GM06990 (cell line): ENCODE results near the gene MCF2L.

ENCODE experiments used
- DNase-seq: peaks from one replicate; pipeline ENCODE4 v3.0.0-alpha.2; 2011; ENCODE audit not compliant: insufficient read length; ENCODE audit errors: extremely low read depth
- H3K27me3 ChIP-seq: replicated peaks from 2 replicates; pipeline ENCODE4 v1.6.0; 2011; ENCODE audit warnings: low read length; ENCODE audit not compliant: control insufficient read depth, insufficient read depth
- H3K36me3 ChIP-seq: 2 replicates; pipeline ENCODE4 v1.5.1; 2011; ENCODE audit warnings: low read length; ENCODE audit not compliant: control insufficient read depth, insufficient read depth
- H3K4me3 ChIP-seq: replicated peaks from 2 replicates; pipeline ENCODE4 v1.5.1; 2011; ENCODE audit warnings: low read depth, mild to moderate bottlenecking, control low read depth, low read length
- CTCF ChIP-seq: IDR thresholded peaks from 2 replicates; pipeline ENCODE4 v1.5.1; 2011; ENCODE audit warnings: low read length, control low read depth, mild to moderate bottlenecking, inconsistent platforms; ENCODE audit not compliant: insufficient read depth, poor library complexity, severe bottlenecking

MCF2L gene

GRCh38 chr13:112985803-112986408, 16.9 kb downstream of the MCF2L start:
- H3K36me3 ChIP-seq = no peaks in the 10 kb centered on the region
- TF ChIP-seq CTCF = no peak
- H3K4me3 ChIP-seq = no peak overlapping the region
- no peaks in the 10 kb centered on the region for H3K27me3 ChIP-seq
- DNase-seq = no peak

- TF ChIP-seq CTCF = no peak
- no peaks in the 10 kb centered on the region for H3K36me3 ChIP-seq
- DNase-seq = no peak
- no peaks in the 10 kb centered on the region for H3K27me3 ChIP-seq
- no peak overlapping the region for H3K4me3 ChIP-seq
These were observed 17.5 kb downstream of the MCF2L start for GRCh38 chr13:112986470-112986869.

- TF ChIP-seq CTCF = no peak
- H3K36me3 ChIP-seq = no peaks in the 10 kb centered on the region
- DNase-seq = no peak
- no peak overlapping the region for H3K4me3 ChIP-seq
- H3K27me3 ChIP-seq = no peaks in the 10 kb centered on the region
These were observed 18.1 kb downstream of the MCF2L start for GRCh38 chr13:112986946-112987681.

GRCh38 chr13:112987682-112988024, 18.6 kb downstream of the MCF2L start:
- no peak overlapping the region for H3K4me3 ChIP-seq
- no peaks in the 10 kb centered on the region; the same call in 1 of the 2 replicates for H3K27me3 ChIP-seq
- TF ChIP-seq CTCF = no peak
- H3K36me3 ChIP-seq = no peaks in the 10 kb centered on the region
- DNase-seq = no peak

- Histone ChIP-seq H3K36me3 (no peaks in the 10 kb centered on the region), H3K4me3 (no peak overlapping the region), H3K27me3 (no peaks in the 10 kb centered on the region; the same call in 1 of the 2 replicates)
- no peak for DNase-seq
- TF ChIP-seq CTCF = no peak
These were observed 21.8 kb downstream of the MCF2L start for GRCh38 chr13:112990783-112991182.
